Tibial artery (tissue), 4 donors: ENCODE results near the gene CGB5.
A peak's percentile ranks its signal among the peaks of the same experiment; 100 is the strongest.
"Not testable (repeated sequence)": the region's sequence is repeated elsewhere in the genome, so short reads cannot be mapped to it uniquely, and the experiment has no call there.

Experiments
- DNase-seq, 2 donors: peaks; one replicate each; pipeline ENCODE4 v3.0.0-alpha.2; 2019
- H3K27ac ChIP-seq, 2 donors: fragments of 200-600 bp; sonication (generic) in 1 of 2; 1 replicate in 1 of 2; 2 replicates in 1 of 2; pipeline ENCODE4 v1.5.1; 2018 to 2019; ENCODE audit warnings: mild to moderate bottlenecking in 1 of 2
- H3K27me3 ChIP-seq, 2 donors: fragments of 200-600 bp; sonication (generic) in 1 of 2; one replicate each; pipeline versions ENCODE4 v1.5.1 to v1.6.0; 2016 to 2019
- H3K36me3 ChIP-seq, 3 donors: fragments of 200-600 bp; sonication (generic) in 2 of 3; one replicate each; pipeline ENCODE4 v1.5.1; 2016 to 2019; ENCODE audit warnings: mild to moderate bottlenecking in 2 of 3
- H3K4me1 ChIP-seq, 4 donors: fragments of 200-600 bp; sonication (generic) in 2 of 4; 1 replicate in 3 of 4; 2 replicates in 1 of 4; pipeline ENCODE4 v1.5.1; 2016 to 2019
- H3K4me3 ChIP-seq, 2 donors: fragments of 200-600 bp; sonication (generic) in 1 of 2; 1 replicate in 1 of 2; 2 replicates in 1 of 2; pipeline ENCODE4 v1.5.1; 2018 to 2019; ENCODE audit warnings: mild to moderate bottlenecking in 2 of 2
- H3K9me3 ChIP-seq, 3 donors: fragments of 200-600 bp; sonication (generic) in 1 of 3; one replicate each; pipeline ENCODE4 v1.5.1; 2016 to 2019
- intact Hi-C: fragments of 100-400 bp; cut with DNase I; formaldehyde crosslinking; loops from one replicate; pipeline ENCODE4 v1.15.0; 2023; ENCODE audit warnings: low total_unique reads
- TF ChIP-seq, protein P1 (sequence below), 2 experiments: fragments of 200-600 bp in 1 of 2; fragments of 450-650 bp in 1 of 2; IDR thresholded peaks; one replicate each; pipeline ENCODE4 v1.5.1; 2017 to 2019; ENCODE audit warnings: antibody characterized with exemption in 2 of 2, mild to moderate bottlenecking in 1 of 2, moderate library complexity in 1 of 2

The CGB5 gene

DNA sequence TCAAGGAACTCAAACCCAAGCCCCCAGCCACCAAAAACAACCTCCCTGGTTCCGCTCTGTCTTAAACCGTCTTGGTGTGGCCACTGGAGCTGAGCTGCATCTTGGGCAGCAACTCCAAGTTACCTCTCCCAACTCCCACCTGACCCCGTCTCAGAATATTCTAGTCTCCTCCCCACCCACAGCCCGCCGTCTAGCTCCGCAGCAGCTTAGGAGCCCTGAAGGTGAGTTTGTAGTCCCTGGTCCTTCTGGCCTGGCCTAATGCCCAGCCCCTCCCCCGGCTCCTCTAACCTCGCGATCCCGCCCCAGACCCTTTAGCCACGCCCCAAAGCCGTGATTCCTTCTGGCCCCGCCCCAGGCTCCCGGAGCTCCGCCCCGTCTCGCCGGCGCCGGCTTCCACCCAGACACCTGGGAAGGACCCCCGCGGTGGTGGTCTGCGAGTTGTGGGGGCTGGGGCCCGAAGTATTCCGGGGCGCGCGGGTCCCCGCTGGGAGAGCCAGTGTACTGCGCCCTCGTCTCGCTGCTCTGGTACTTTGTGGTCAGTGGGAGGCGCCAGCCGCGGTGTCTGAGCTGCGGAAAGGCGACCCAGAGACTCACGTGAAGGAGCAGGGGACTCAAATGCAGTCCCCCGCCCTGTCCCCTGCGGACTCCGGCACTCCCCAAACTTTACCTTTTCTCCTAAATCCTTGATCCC lies 24.3 kb upstream of the CGB5 start:
- no peak overlapping the region for H3K27ac ChIP-seq
- H3K36me3 ChIP-seq: peaks cover 7 to 21% (median 18%) of the 10 kb centered on the region in 3 donors
- no peak for DNase-seq
- TF ChIP-seq, protein P1, sequence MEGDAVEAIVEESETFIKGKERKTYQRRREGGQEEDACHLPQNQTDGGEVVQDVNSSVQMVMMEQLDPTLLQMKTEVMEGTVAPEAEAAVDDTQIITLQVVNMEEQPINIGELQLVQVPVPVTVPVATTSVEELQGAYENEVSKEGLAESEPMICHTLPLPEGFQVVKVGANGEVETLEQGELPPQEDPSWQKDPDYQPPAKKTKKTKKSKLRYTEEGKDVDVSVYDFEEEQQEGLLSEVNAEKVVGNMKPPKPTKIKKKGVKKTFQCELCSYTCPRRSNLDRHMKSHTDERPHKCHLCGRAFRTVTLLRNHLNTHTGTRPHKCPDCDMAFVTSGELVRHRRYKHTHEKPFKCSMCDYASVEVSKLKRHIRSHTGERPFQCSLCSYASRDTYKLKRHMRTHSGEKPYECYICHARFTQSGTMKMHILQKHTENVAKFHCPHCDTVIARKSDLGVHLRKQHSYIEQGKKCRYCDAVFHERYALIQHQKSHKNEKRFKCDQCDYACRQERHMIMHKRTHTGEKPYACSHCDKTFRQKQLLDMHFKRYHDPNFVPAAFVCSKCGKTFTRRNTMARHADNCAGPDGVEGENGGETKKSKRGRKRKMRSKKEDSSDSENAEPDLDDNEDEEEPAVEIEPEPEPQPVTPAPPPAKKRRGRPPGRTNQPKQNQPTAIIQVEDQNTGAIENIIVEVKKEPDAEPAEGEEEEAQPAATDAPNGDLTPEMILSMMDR (IDR thresholded peaks at IDR 0.05): no peak
- peaks cover 0 to 26% of the 10 kb centered on the region in 2 donors for H3K27me3 ChIP-seq
- peaks cover 0 to 28% (median 22%) of the 10 kb centered on the region in 4 donors for H3K4me1 ChIP-seq
- no peaks in the 10 kb centered on the region for H3K9me3 ChIP-seq
- intact Hi-C loops: no loop called here
- peak overlapping the region; percentile 37 to 56 for H3K4me3 ChIP-seq

- TF ChIP-seq, protein P1 (IDR thresholded peaks at IDR 0.05): no peak
- Histone ChIP-seq H3K4me3 (no peak overlapping the region), H3K4me1 (peaks cover 0 to 28% (median 22%) of the 10 kb centered on the region in 4 donors), H3K9me3 (no peaks in the 10 kb centered on the region), H3K36me3 (peaks cover 0 to 11% (median 8%) of the 10 kb centered on the region in 3 donors), H3K27me3 (peaks cover 0 to 26% of the 10 kb centered on the region in 2 donors), H3K27ac (no peak overlapping the region)
- no peak for DNase-seq
- intact Hi-C loops: no loop called here
Measured at GRCh38 chr19:49020342-49020741, 23.3 kb upstream of the CGB5 start.

DNA sequence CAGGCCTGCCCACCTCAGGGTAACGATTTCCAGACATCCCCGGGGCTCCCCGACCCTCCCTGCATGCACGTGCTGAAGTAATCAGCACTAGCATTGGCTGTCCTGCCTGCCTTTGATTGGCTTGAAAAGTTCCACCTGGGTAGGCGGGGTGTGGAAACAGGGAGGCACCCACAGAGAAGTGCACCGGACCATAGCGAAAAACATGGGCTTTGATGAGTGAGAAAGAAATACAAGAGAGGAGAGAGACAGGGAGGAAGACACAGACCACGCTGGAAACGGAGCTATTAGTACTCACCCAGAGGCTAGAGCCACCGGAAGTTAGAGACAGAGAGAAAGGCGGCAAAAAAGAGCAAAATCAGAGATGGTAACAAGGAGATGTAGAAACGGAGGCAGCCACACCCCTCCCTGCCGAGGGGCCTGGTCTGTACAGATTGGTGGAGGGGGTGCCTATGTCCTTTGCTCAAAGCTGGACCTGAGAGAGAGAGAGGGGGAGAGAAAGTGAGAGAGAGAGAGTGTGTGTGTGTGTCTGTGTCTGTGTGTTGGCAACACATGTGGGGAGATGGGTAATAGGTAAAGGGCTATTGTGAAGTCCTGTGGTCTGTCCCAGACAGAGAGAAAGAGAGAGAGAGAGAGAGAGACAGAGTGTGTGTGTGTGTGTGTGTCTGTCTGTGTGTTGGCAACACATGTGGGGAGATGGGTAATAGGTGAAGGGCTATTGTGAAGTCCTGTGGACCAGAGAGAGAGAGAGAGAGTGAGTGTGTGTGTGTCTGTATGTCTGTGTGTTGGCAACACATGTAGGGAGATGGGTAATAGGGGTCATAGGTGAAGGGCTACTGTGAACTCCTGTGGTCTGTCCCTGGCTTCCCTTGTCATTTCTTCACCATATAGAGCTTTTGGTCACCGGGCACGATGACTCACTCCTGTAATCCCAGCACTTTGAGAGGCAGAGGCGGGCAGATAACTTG lies 22.4 kb upstream of the CGB5 start:
- Histone ChIP-seq H3K36me3 (peaks cover 0 to 2% (median 0%) of the 10 kb centered on the region in 3 donors), H3K27me3 (peaks cover 0 to 26% of the 10 kb centered on the region in 2 donors), H3K4me1 (peaks cover 0 to 28% (median 22%) of the 10 kb centered on the region in 4 donors), H3K4me3 (no peak overlapping the region), H3K9me3 (no peaks in the 10 kb centered on the region), H3K27ac (no peak overlapping the region)
- intact Hi-C loops: no loop called here
- TF ChIP-seq, protein P1 (IDR thresholded peaks at IDR 0.05): no peak
- DNase-seq: no peak

GRCh38 chr19:49022116-49022515 lies 21.5 kb upstream of the CGB5 start:
- TF ChIP-seq, protein P1 (IDR thresholded peaks at IDR 0.05): no peak
- no peak overlapping the region for H3K4me3 ChIP-seq
- peaks cover 0 to 28% (median 22%) of the 10 kb centered on the region in 4 donors for H3K4me1 ChIP-seq
- H3K27ac ChIP-seq: no peak overlapping the region
- no peaks in the 10 kb centered on the region for H3K36me3 ChIP-seq
- intact Hi-C loops: no loop called here
- no peaks in the 10 kb centered on the region for H3K9me3 ChIP-seq
- DNase-seq: no peak
- peaks cover 0 to 26% of the 10 kb centered on the region in 2 donors for H3K27me3 ChIP-seq

DNA sequence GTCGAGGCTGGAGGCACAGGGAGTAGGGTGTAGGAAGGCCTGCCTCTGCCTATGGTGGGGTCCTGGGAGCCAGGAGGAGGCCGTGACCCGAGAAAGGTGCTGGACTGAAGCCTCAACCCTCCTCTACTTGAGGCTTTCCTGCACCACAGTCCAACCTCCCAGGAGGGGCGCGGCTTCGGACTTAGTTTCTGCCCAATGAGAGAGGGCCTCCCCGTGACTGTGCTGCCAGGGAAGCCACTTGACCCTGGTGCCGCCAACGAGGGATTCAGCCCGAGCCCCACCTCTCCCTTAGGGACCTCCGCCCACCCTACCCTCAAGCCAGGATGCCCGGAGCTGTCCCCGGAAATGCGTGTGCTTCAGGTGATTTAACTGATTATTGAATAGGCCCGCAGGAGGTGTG lies 19.4 kb upstream of the CGB5 start, which contains the start of gene CGB3:
Gene CGB3, minus strand, starts transcription at position 101 of the 400 bp plus-strand sequence. CDS start 362 bp downstream, outside the sequence.
- H3K27me3 ChIP-seq: peaks cover 0 to 12% of the 10 kb centered on the region in 2 donors
- H3K36me3 ChIP-seq, H3K27ac ChIP-seq, DNase-seq, H3K4me1 ChIP-seq, H3K4me3 ChIP-seq, intact Hi-C loops, H3K9me3 ChIP-seq: not testable (repeated sequence)

DNA sequence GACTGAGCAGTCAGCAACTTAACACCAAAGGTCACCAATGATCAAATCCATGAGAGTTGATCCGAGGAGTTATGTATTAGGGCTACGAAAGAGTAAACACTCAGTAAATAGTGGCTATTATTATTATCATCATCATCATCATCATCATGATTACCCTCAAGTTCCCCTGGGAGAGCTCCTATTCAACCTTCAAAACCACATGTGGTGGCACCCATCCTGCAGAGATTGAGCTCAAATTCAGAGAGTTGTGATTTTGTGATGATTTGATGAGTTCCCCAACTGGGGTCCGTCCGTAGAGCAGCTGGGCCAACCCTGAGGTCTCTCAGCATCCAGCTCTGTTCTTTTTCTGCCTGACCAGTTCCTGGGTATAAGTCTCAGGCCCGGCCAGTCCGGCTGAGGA lies 18.6 kb upstream of the CGB5 start:
- H3K36me3 ChIP-seq, H3K27me3 ChIP-seq, H3K4me3 ChIP-seq, H3K9me3 ChIP-seq, H3K27ac ChIP-seq, DNase-seq, intact Hi-C loops, H3K4me1 ChIP-seq: not testable (repeated sequence)

DNA sequence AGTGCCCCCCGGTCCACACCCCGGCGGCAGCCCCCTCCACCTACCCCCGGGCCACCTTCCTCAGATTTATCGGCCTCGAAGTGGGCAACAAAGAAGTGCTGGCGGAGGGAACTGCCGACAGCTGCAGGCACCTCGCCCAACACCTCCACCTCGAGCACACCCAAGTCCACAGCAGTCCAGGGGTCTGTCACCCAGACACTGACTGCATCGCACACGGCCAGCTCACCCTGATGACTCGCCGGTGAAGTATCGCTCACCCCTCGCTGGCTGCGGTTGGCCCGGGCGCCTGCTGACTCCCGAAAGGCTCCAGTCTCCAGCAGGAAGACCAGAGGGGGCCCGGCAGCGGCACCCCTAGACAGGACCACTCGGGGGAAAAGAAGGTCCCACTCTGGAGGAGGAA lies 18.0 kb upstream of the CGB5 start:
- H3K9me3 ChIP-seq, DNase-seq, H3K4me3 ChIP-seq, H3K27ac ChIP-seq, H3K27me3 ChIP-seq, intact Hi-C loops, H3K36me3 ChIP-seq, H3K4me1 ChIP-seq: not testable (repeated sequence)

DNA sequence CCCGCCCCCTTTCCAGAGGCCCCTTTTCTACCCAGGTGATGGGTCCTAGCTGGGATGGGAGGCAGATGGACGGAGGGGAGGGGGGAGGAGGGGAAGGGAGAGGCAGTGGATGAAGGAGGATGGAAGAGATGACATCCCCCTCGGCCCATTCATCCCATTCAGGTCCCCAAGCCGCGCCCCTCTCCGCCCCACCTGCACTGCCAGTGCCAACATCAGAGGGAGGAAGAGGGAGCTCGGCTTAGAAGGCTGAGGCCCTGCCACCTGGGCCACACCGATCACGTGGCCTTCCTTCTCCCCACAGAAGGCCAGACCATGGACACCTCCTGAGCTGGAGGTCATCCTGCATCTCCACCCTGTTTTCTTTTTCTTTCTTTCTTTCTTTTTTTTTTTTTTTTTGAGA lies 15.0 kb upstream of the CGB5 start:
- H3K4me3 ChIP-seq, intact Hi-C loops, H3K27ac ChIP-seq, H3K36me3 ChIP-seq, H3K9me3 ChIP-seq, DNase-seq, H3K4me1 ChIP-seq, H3K27me3 ChIP-seq: not testable (repeated sequence)

- H3K4me3 ChIP-seq, H3K27me3 ChIP-seq, intact Hi-C loops, DNase-seq, H3K9me3 ChIP-seq, H3K4me1 ChIP-seq, H3K36me3 ChIP-seq, H3K27ac ChIP-seq: not testable (repeated sequence)
Measured at GRCh38 chr19:49029749-49030148, 13.9 kb upstream of the CGB5 start.
